ENCODE results near the gene PLEKHF1. TPM values are rescaled to one million over a fixed set of nuclear protein-coding genes. Genes with fewer than 3 reads are reported as not detected.

PLEKHF1 gene
- total RNA-seq, 4 donors from 2014 or later: 8.6 to 38.8 (median 14.2) TPM

GRCh38 chr19:29664753-29665214 lies 477 bp upstream of the PLEKHF1 start:
- Histone ChIP-seq H3K9me3 (no peaks in the 10 kb centered on the region), H3K27me3 (no peaks in the 10 kb centered on the region), H3K4me1 (peaks cover 31 to 57% (median 46%) of the 10 kb centered on the region in 4 donors), H3K4me3 (peak overlapping the region; percentile 19 to 76 (median 61)), H3K36me3 (no peaks in the 10 kb centered on the region), H3K27ac (peak overlapping the region; percentile 81 to 90 (median 84))
- WGBS, 2 donors (ENCODE audit: low coverage in 1 of 2): 0 to 23% methylated on average over 2 to 16 of the region's 22 CpGs
- in situ Hi-C loops (cut with MboI; ENCODE audit: low pct_ligation_motif_present in 1 of 4, low pct_unique_long_range_greater_than_20kb in 1 of 4, low sequenced_read_pairs in 3 of 4): no loop called here
- TF ChIP-seq POLR2A (IDR thresholded peaks at IDR 0.05) (no peak), POLR2AphosphoS5 (IDR thresholded peaks at IDR 0.05) (no peak), EP300 (IDR thresholded peaks at IDR 0.05; ENCODE audit: low read depth) (no peak), CTCF (IDR thresholded peaks at IDR 0.05) (no peak)
- intact Hi-C loops (cut with DNase I; ENCODE audit: low total_unique reads): no loop called here
- no peak for DNase-seq

- no peaks in the 10 kb centered on the region for H3K27me3 ChIP-seq
- peaks cover 31 to 57% (median 46%) of the 10 kb centered on the region in 4 donors for H3K4me1 ChIP-seq
- no peak for TF ChIP-seq CTCF (IDR thresholded peaks at IDR 0.05)
- peak; percentile 47 for TF ChIP-seq POLR2A (IDR thresholded peaks at IDR 0.05)
- peak in 2 of 3 donors; percentile 56 to 67 for TF ChIP-seq POLR2AphosphoS5 (IDR thresholded peaks at IDR 0.05)
- no peak for TF ChIP-seq EP300 (IDR thresholded peaks at IDR 0.05; ENCODE audit: low read depth)
- H3K4me3 ChIP-seq: peak overlapping the region; percentile 32 to 76 (median 61)
- peak overlapping the region; percentile 81 to 90 (median 84) for H3K27ac ChIP-seq
- in situ Hi-C loops (cut with MboI; ENCODE audit: low pct_ligation_motif_present in 1 of 4, low pct_unique_long_range_greater_than_20kb in 1 of 4, low sequenced_read_pairs in 3 of 4) (no loop called here), intact Hi-C loops (cut with DNase I; ENCODE audit: low total_unique reads) (no loop called here)
- H3K9me3 ChIP-seq: no peaks in the 10 kb centered on the region
- peak; percentile 41 for DNase-seq
- 15% methylated on average over 18 of the region's 30 CpGs; no CpG with 5 or more reads in 1 of the 2 donors for WGBS, 2 donors (ENCODE audit: low coverage in 1 of 2)
- no peaks in the 10 kb centered on the region for H3K36me3 ChIP-seq
Measured at GRCh38 chr19:29665826-29666577, 741 bp downstream of the PLEKHF1 start.

- 28% methylated on average over 20 of the region's 20 CpGs; no CpG with 5 or more reads in 1 of the 2 donors for WGBS, 2 donors (ENCODE audit: low coverage in 1 of 2)
- peaks cover 31 to 53% (median 48%) of the 10 kb centered on the region in 4 donors for H3K4me1 ChIP-seq
- intact Hi-C loops (cut with DNase I; ENCODE audit: low total_unique reads): no loop called here
Measured at GRCh38 chr19:29666578-29667386, 1.5 kb downstream of the PLEKHF1 start.

More at GRCh38 chr19:29666578-29667386, 1.5 kb downstream of the PLEKHF1 start:
- H3K4me3 ChIP-seq: peak overlapping the region; percentile 32 to 76 (median 61)
- peak; percentile 55 for DNase-seq
- H3K27me3 ChIP-seq: no peaks in the 10 kb centered on the region
- no peaks in the 10 kb centered on the region for H3K9me3 ChIP-seq
- H3K36me3 ChIP-seq: no peaks in the 10 kb centered on the region
- H3K27ac ChIP-seq: peak overlapping the region; percentile 81 to 90 (median 84)
- in situ Hi-C loops (cut with MboI; ENCODE audit: low pct_ligation_motif_present in 1 of 4, low pct_unique_long_range_greater_than_20kb in 1 of 4, low sequenced_read_pairs in 3 of 4): no loop called here
- no peak for TF ChIP-seq CTCF (IDR thresholded peaks at IDR 0.05)
- peak in 1 of 3 donors; percentile 33 for TF ChIP-seq POLR2AphosphoS5 (IDR thresholded peaks at IDR 0.05)
